Activated T-helper 1 cell treated with anti-CD3 and anti-CD28 coated beads, Interleukin-12 subunit alpha, Interleukin-12 subunit beta, Interleukin-2, Interleukin-4 antibody, amounts not matched to agents 30 ng/mL and 10 ng/mL and 1 ng/mL, durations not matched to agents 14 hours and 24 hours and 36 hours (primary cell): ENCODE results near the gene MRRF. TPM values are rescaled to one million over a fixed set of nuclear protein-coding genes. Genes with fewer than 3 reads are reported as not detected.
A peak's percentile ranks its signal among the peaks of the same experiment; 100 is the strongest.

Experiments
- DNase-seq: peaks from one replicate; pipeline ENCODE4 v3.0.0; 2021; ENCODE audit warnings: low spot score
- H3K27ac Mint-ChIP-seq: one replicate; pipeline ENCODE4 v1.8.0; 2021; ENCODE audit warnings: mild to moderate bottlenecking, mixed read lengths
- H3K27me3 Mint-ChIP-seq: one replicate; pipeline ENCODE4 v1.8.0; 2022; ENCODE audit warnings: mild to moderate bottlenecking, moderate library complexity, mixed read lengths; ENCODE audit not compliant: insufficient read depth
- H3K36me3 Mint-ChIP-seq: one replicate; pipeline ENCODE4 v1.8.0; 2021; ENCODE audit warnings: low read depth, mixed read lengths
- H3K4me1 Mint-ChIP-seq: one replicate; pipeline ENCODE4 v1.8.0; 2021; ENCODE audit warnings: low read depth, mixed read lengths
- H3K4me3 Mint-ChIP-seq: one replicate; pipeline ENCODE4 v1.8.0; 2021; ENCODE audit warnings: mild to moderate bottlenecking, moderate library complexity, mixed read lengths
- H3K9me3 Mint-ChIP-seq: one replicate; pipeline ENCODE4 v1.8.0; 2021; ENCODE audit warnings: mixed read lengths
- intact Hi-C: fragments of 100-400 bp; cut with micrococcal nuclease; formaldehyde crosslinking; loops from one replicate; pipeline ENCODE4 v1.15.1; 2024
- total RNA-seq: library from RNA; stranded (reverse); gene quantifications from 2 replicates; pipeline ENCODE4 v1.2.3, GENCODE V29; 2022

MRRF gene
- total RNA-seq, 1 donor from 2014 or later: 58.8 TPM

- peak; percentile 6 for DNase-seq
These were observed 650 bp downstream of the MRRF start for GRCh38 chr9:122265149-122265915.

GRCh38 chr9:122268041-122268814, 3.5 kb downstream of the MRRF start:
- Mint-ChIP-seq H3K36me3 (peaks cover 23% of the 10 kb centered on the region), H3K4me3 (no peak overlapping the region), H3K27me3 (no peaks in the 10 kb centered on the region), H3K4me1 (peaks cover 20% of the 10 kb centered on the region), H3K9me3 (no peaks in the 10 kb centered on the region), H3K27ac (no peak overlapping the region)
- intact Hi-C loops: loop anchor here (5.0 to 10.0 kb wide), 3 partner anchors 143 to 1476 kb away; partner anchors contain the start of genes FBXW2 and RC3H2
- DNase-seq: no peak

More at GRCh38 chr9:122265149-122265915, 650 bp downstream of the MRRF start:
- Mint-ChIP-seq H3K36me3 (peaks cover 17% of the 10 kb centered on the region), H3K27me3 (no peaks in the 10 kb centered on the region), H3K27ac (peak overlapping the region; percentile 100), H3K4me1 (peaks cover 38% of the 10 kb centered on the region), H3K4me3 (peak overlapping the region; percentile 97), H3K9me3 (no peaks in the 10 kb centered on the region)
- intact Hi-C loops: loop anchor here (2.0 to 10.0 kb wide), 6 partner anchors 141 to 1473 kb away; partner anchors contain the start of genes FBXW2, PDCL, RC3H2 and TTLL11

DNA sequence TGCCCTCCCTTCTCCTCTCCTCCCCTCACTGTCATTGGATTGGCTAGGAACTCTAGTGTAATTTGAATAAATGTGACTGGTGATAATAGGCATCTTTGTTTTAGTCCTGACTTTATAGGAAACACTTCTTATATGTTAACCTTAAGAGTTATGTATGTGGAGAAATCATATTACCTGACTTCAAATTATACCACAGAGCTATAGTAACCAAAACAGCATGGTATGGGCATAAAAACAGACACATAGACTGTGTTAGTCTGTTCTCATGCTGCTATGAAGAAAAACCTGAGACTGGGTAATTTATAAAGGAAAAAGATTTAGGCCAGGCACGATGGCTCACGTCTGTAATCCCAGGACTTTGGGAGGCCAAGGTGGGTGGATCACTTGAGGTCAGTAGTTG, 9.4 kb downstream of the MRRF start:
- peaks cover 6% of the 10 kb centered on the region for H3K9me3 Mint-ChIP-seq
- intact Hi-C loops: no loop called here
- peaks cover 37% of the 10 kb centered on the region for H3K36me3 Mint-ChIP-seq
- DNase-seq: no peak
- no peak overlapping the region for H3K4me3 Mint-ChIP-seq
- no peak overlapping the region for H3K27ac Mint-ChIP-seq
- no peaks in the 10 kb centered on the region for H3K4me1 Mint-ChIP-seq
- H3K27me3 Mint-ChIP-seq: no peaks in the 10 kb centered on the region

DNA sequence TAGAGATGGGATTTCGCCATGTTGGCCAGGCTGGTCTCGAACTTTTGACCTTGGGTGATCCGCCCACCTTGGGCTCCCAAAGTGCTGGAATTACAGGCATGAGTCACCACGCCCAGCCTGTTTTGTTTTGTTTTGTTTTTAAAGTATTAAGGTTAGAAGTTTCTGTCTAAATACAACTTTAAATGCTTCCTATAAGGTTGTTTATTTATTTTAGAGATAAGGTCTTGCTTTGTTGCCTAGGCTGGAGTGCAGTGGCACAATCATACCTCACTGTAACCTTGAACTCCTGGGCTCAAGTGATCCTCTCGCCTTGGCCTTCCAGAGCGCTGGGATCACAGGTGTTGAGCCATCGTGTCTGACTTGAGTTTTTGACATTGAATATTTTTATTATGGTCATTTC, 11.4 kb downstream of the MRRF start:
- Mint-ChIP-seq H3K4me1 (no peaks in the 10 kb centered on the region), H3K36me3 (peaks cover 37% of the 10 kb centered on the region), H3K27me3 (no peaks in the 10 kb centered on the region), H3K27ac (no peak overlapping the region), H3K4me3 (no peak overlapping the region), H3K9me3 (peaks cover 6% of the 10 kb centered on the region)
- intact Hi-C loops: no loop called here
- no peak for DNase-seq

DNA sequence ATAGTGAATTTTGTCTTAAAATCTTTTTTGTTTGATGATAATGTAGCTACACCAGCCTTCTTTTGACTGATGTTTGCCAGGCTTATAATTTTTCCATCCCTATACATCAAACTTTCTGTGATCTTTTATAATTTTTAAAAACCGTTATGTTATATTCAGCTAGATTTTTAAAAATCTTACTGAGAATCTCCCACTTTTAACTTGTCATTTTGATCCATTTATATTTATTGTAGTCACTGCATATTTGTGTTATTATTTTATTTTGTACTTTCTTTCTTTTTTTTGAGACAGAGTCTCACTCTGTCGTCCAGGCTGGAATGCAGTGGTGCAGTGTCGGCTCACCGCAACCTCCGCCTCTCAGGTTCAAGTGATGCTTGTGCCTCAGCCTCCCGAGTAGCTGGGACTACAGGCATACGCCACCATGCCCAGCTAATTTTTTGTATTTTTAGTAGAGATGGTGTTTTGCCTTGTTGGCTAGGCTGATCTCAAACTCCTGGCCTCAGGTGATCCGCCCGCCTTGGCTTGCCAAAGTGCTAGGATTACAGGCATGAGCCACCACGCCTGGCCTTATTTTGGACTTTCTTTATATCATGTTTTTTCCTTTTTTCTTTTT, 12.7 kb downstream of the MRRF start:
- Mint-ChIP-seq H3K4me3 (no peak overlapping the region), H3K27ac (no peak overlapping the region), H3K4me1 (no peaks in the 10 kb centered on the region), H3K27me3 (no peaks in the 10 kb centered on the region), H3K9me3 (peaks cover 6% of the 10 kb centered on the region), H3K36me3 (peaks cover 37% of the 10 kb centered on the region)
- DNase-seq: no peak
- intact Hi-C loops: no loop called here

GRCh38 chr9:122281368-122281767, 16.7 kb downstream of the MRRF start:
- no peak for DNase-seq
- intact Hi-C loops: no loop called here
- Mint-ChIP-seq H3K4me1 (no peaks in the 10 kb centered on the region), H3K9me3 (peaks cover 4% of the 10 kb centered on the region), H3K27me3 (no peaks in the 10 kb centered on the region), H3K27ac (no peak overlapping the region), H3K4me3 (no peak overlapping the region), H3K36me3 (peaks cover 20% of the 10 kb centered on the region)

DNA sequence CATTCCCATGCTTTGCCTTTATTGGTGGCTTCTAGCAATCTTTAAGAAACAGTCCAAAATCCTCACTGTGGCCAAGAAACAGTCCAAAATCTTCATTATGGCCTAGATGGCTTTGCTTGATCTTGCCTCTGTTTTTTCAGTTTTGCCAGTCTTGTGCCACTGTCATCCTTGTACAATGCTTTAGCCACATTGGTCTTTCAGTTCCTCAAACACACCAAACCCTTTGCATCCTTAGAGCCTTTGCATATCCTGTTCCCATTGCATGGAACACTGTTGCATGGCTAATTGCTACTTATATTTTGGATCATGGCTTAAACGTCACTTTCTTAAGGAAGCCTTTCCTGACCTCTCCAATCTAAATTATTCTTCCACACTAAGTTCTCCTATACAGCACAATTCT, 22.1 kb downstream of the MRRF start:
- Mint-ChIP-seq H3K27ac (no peak overlapping the region), H3K4me3 (no peak overlapping the region), H3K9me3 (no peaks in the 10 kb centered on the region), H3K4me1 (no peaks in the 10 kb centered on the region), H3K27me3 (no peaks in the 10 kb centered on the region), H3K36me3 (peaks cover 31% of the 10 kb centered on the region)
- no peak for DNase-seq
- intact Hi-C loops: no loop called here

- H3K9me3 Mint-ChIP-seq: no peaks in the 10 kb centered on the region
- no peak overlapping the region for H3K4me3 Mint-ChIP-seq
- intact Hi-C loops: no loop called here
- DNase-seq: no peak
- H3K27ac Mint-ChIP-seq: no peak overlapping the region
- H3K4me1 Mint-ChIP-seq: no peaks in the 10 kb centered on the region
- H3K36me3 Mint-ChIP-seq: peaks cover 32% of the 10 kb centered on the region
- H3K27me3 Mint-ChIP-seq: no peaks in the 10 kb centered on the region
These were observed 22.6 kb downstream of the MRRF start for GRCh38 chr9:122287214-122287720.

- no peak for DNase-seq
- H3K27ac Mint-ChIP-seq: no peak overlapping the region
- intact Hi-C loops: no loop called here
- no peak overlapping the region for H3K4me3 Mint-ChIP-seq
- no peaks in the 10 kb centered on the region for H3K9me3 Mint-ChIP-seq
- H3K36me3 Mint-ChIP-seq: peaks cover 38% of the 10 kb centered on the region
- H3K27me3 Mint-ChIP-seq: no peaks in the 10 kb centered on the region
- no peaks in the 10 kb centered on the region for H3K4me1 Mint-ChIP-seq
These were observed 26.8 kb downstream of the MRRF start for GRCh38 chr9:122291458-122291857.

- intact Hi-C loops: no loop called here
- no peak for DNase-seq
- no peak overlapping the region for H3K4me3 Mint-ChIP-seq
- no peaks in the 10 kb centered on the region for H3K27me3 Mint-ChIP-seq
- H3K4me1 Mint-ChIP-seq: no peaks in the 10 kb centered on the region
- peaks cover 28% of the 10 kb centered on the region for H3K36me3 Mint-ChIP-seq
- H3K27ac Mint-ChIP-seq: no peak overlapping the region
- H3K9me3 Mint-ChIP-seq: no peaks in the 10 kb centered on the region
These were observed 29.8 kb downstream of the MRRF start for GRCh38 chr9:122294531-122294930.

GRCh38 chr9:122297512-122297911, 32.8 kb downstream of the MRRF start:
- Mint-ChIP-seq H3K4me3 (no peak overlapping the region), H3K4me1 (no peaks in the 10 kb centered on the region), H3K27ac (no peak overlapping the region), H3K36me3 (peaks cover 27% of the 10 kb centered on the region), H3K9me3 (no peaks in the 10 kb centered on the region), H3K27me3 (no peaks in the 10 kb centered on the region)
- intact Hi-C loops: no loop called here
- no peak for DNase-seq

GRCh38 chr9:122302237-122303093, 37.8 kb downstream of the MRRF start:
- Mint-ChIP-seq H3K4me1 (peaks cover 11% of the 10 kb centered on the region), H3K9me3 (no peaks in the 10 kb centered on the region), H3K4me3 (no peak overlapping the region), H3K36me3 (peaks cover 18% of the 10 kb centered on the region), H3K27ac (no peak overlapping the region), H3K27me3 (no peaks in the 10 kb centered on the region)
- no peak for DNase-seq
- intact Hi-C loops: no loop called here
